ENCODE data around the gene ADO. TPM values are rescaled to one million over a fixed set of nuclear protein-coding genes. Genes with fewer than 3 reads are reported as not detected.

ADO gene
- total RNA-seq, 1 donor from 2014 or later, result 10.3 TPM

Other genes starting within 250 kb of the ADO start
- 0.13 TPM in 1 of 2 replicates, not detected in the other for gene EGR2, start 11.6 kb downstream of the ADO start, total RNA-seq